GM19372 (cell line): ENCODE measurements around the gene PFN3.

Experiments used
- ATAC-seq: cut with Tn5 transposase; IDR thresholded peaks from one replicate; pipeline ENCODE4 v1.9.1; 2021; ENCODE audit warnings: mild to moderate bottlenecking, low read depth, moderate library complexity; ENCODE audit not compliant: unreplicated experiment

PFN3 gene

GRCh38 chr5:177396807-177397206, 3.7 kb downstream of the PFN3 start:
- no peak for ATAC-seq

- ATAC-seq: no peak
Observed at GRCh38 chr5:177396078-177396477, 4.4 kb downstream of the PFN3 start.

DNA sequence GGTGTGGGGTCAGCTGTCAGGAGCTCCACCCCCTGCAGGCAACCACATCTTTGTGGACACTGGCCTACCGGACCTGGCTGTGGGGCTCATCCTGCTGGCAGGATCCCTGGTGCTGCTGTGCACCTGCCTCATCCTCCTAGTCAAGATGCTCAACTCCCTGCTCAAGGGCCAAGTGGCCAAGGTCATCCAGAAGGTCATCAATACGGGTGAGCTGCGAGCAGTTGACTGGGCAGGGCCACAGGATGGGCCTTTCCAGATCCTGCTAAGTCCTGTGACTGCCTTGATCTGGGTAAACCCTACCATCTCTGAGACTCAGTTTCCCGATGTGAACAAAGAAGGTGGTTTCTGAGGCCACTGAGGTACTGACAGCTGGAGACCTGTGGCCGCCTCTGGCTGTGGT, 6.5 kb downstream of the PFN3 start:
- ATAC-seq: no peak

GRCh38 chr5:177393206-177393765, 7.2 kb downstream of the PFN3 start:
- no peak for ATAC-seq

GRCh38 chr5:177392765-177393164, 7.7 kb downstream of the PFN3 start:
- no peak for ATAC-seq

DNA sequence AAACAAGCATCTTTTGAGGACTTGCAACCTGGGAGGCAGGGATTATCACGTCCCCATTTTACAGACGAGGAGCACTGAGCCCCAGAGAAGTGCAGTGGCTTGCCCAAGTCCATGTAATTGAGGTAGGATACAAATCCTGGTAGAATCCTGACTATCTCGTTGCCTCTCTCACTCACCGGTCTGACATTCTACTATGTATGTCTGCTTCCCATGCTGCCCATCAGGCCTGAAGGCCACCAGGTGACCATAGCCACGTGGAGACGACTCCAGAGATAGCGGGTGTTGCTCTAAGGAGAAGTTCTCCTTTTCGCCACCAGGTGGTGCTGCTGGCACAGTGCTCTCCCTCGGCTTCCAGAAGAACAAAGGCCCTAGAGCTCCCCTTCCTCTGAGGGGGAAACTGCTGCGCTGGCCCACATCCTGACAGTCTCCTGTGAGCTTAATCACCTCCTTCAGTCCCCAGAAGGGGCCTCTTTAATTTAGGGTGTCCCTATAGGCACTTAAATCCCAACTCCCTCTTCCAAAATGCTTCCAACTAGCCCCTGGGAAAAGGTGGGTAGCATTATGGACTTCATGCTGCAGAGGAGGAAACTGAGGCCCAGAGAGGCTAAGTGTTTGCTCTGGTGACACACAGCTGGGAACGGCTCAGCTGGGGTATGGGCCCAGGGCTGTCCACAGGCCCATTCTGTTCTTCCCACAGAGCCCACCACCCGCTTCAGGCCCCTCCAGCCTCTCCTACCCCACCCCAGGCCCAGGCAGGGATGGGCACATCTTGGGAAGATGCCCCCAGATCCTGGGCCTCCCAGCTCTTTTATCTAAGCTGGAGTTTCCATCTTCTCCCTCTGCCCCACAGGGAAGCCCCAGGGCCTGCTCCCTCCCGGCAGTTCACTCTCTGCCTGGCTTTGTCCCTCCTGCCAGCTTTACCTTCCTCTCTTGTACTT, 9.8 kb downstream of the PFN3 start:
- peak; percentile 58 for ATAC-seq

DNA sequence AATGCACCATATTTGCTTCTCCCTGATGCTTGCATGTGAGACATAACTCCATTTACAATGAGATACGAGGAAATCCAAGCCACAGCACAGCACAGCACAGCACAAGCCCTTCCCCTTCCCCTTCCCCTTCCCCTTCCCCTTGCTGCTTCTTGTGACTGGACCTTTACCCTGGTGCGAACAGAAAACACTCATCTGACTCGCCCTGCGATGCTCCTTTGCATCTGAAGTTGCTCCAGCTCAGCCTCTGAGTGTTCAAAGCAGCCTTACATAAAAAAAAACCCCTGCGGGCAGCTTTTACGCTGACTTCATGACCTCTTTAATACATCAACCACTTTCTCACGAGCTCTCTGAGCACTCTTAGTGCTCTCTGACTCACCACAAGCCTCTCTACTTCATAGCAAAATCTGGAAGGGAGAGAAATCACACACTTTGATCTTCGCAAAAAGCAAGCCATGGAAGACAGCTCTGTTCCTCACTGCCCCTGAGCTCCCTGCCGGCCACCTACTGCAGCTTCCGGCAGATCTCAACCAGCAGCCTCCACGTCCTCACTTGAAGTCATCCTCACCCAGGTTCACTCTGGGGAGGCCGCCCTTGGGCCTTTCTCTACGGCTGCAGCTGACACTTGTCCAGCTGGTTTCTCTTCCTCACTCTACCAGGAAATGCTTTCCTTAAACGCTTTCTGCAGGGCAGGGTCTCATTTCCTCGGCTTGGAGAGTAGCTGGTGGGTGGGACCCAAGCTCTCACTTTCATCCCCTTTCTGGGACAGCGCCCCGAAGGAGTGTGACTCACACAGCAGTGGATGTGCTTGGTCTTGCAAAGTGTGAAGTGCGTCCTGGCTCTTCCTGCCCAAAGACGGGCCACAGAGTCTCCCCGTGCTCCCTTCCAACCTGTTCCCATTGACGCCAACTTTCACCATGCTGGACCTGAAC, 11.0 kb downstream of the PFN3 start:
- peak; percentile 51 for ATAC-seq

- ATAC-seq: no peak
Observed at GRCh38 chr5:177388521-177389052, 11.9 kb downstream of the PFN3 start.

DNA sequence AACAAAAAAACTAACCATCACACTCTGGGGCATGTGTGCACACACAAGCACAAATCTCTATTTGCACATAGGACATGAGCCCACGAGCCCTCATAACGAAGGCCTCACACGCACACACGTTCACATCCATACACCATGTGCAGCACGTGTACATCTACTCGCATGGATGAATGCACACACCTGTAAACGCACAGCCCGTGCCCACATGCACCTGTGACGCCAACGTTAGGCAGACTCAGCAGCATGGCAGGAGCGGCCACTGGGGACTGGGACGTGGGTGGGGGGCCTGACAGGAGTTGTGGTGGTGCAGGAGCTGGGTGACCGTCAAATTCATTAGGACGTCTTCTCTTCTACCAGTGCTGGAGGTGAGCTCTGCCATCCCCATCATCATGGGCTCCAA, 13.1 kb downstream of the PFN3 start:
- no peak for ATAC-seq

DNA sequence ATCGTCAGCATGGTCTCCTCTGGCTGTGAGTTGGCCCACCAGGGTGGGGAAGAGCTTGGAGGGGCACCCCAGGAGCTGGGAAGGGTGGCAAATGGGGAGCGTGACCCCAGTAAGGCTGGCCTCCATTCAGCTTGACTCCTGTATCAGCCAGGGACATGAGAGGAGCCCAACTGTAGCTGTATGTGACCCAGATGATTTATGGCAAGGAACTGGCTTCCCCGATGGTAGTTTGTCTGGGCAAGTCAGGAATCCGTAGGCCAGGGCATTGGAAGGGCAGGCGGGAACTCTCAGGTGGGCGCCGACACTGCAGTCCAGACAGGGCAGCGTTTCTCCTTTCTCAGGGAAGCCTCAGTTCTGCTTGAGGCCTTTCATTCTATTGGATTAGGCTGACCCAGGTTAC, 13.9 kb downstream of the PFN3 start:
- no peak for ATAC-seq

DNA sequence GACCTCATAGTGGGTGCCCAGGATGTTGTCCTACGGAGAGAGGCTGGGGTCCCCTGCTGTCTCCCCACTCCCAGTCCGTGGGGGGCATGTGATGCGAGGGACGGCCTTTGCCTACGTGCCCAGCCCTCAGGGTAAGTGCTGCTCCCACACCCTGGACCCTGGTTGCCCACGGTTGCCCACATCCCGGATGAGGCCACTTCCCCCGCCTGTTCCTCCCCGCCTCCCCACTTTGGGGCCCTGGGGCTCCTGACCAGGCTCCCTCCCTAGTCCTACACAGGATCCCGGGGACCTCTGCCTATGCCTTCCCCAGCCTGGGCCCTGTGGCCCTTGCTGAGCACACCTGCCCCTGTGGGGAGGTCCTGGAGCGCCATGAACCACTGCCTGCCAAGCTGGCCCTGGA, 14.7 kb downstream of the PFN3 start:
- ATAC-seq: no peak

DNA sequence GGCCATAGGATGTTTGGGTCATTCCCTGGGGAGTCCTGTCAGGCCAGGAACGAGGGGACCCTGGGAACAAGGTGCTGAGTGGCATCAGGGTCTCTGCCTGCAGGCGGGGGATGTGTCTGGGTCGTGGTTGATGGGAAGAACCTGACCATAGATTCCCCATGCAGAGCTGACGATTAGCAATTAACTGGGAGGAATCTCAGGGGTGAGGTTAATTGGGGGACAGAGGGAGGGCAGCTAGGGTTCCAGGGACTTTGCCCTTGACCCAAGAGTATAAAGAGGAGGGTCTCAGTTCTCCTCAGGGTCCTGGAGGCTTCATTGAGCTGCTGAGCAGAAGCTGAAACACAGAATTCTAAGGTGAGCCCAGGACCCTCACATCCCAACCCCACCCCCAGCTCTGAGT, 16.3 kb downstream of the PFN3 start, which contains the start of gene SLC34A1:
SLC34A1 (plus strand) TSS at position 301 of the 400 bp plus-strand sequence. CDS start 1,308 bp downstream, outside the sequence.
- no peak for ATAC-seq

- no peak for ATAC-seq
Observed at GRCh38 chr5:177383181-177383580, 17.3 kb downstream of the PFN3 start.

DNA sequence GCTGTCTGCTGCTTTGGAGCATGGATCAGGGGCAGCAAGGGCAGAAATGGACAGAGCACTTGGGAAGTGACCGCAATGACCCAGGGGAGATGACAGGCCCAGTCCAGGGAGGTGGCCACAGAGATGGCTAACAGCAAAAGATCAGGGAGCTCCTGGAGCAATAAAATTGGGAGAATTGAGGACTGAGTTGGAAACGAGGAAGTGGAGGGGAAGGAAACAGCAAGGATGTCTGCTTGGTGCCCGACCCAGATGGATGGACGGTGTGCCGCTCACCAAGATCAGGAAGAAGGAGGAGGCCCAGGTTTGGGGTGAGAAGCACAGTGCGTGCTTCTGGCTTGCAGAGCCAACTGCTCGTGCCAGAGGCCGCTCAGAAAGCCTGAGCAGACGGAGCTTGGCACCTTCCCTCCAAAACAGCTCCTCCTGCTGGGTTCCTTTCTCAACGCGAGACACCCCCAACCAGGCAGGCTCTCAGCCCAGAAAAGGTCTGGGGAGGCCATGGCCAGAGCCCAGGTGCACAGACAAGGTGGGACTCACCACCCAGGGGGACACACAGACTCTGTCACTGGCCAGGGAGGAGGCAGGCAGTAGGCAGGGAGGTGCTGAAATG, 17.9 kb downstream of the PFN3 start:
- no peak for ATAC-seq

GRCh38 chr5:177380805-177381126, 19.7 kb downstream of the PFN3 start:
- no peak for ATAC-seq

DNA sequence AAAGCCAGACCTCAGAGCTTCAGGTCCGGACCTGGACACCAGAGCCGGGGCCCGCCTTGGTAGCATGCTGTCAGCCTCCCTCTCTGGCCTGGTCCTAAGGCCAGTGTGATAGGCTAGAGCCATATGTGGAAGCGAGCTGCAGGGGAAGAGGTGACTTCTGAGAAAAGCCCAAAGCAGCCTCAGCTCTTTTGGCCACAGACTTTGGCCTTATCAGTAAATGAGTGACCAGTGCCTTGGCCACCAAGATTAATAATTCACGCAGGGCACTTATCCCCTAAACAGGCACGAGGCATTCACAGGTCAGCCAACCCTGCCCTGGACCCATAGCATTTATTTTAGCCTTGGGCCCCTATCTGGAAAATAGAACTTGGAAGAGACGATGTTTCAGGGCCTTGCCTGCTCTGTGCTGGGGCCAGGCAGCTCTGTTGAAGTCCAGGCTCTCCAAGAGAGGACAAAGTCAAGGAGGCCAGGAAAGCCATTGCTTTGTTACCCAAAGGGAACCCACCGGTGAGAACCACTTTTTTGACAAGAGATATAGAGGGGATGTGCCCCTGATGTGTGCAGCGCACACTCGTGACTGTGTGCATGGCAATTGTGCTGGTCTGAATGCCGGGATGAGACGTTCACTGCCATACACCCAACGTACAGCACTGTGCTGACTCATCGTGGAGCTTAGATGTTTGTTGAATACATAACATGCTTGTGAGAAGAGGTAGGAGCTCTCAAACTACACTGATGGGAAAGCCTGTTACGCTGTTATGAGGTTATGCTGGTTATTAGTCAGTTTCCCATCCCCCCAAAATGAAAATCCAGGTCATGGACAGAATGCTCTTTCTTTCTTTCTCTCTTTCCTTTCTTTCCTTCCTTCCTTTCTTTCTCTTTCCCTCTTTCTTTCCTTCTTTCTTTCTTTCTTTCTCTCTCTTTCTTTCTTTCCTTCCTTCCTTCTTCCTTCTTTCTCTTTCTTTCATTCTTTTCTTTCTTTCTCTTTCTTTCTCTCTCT, 21.3 kb downstream of the PFN3 start:
- ATAC-seq: no peak

GRCh38 chr5:177377851-177378776, 22.3 kb downstream of the PFN3 start:
- no peak for ATAC-seq

GRCh38 chr5:177376107-177376506, 24.4 kb downstream of the PFN3 start:
- no peak for ATAC-seq
